GM13976 (cell line): ENCODE data around the gene RAB34.

ENCODE experiments used
- DNase-seq: peaks from one replicate; pipeline ENCODE4 v3.0.0; 2012; ENCODE audit warnings: low spot score
- in situ Hi-C: fragments of 300-500 bp; cut with MboI; formaldehyde crosslinking; loops from one replicate; pipeline ENCODE4 v1.12.0; 2022; ENCODE audit warnings: low sequenced_read_pairs, mixed read lengths, inconsistent platforms; ENCODE audit not compliant: unreplicated experiment
- TF ChIP-seq, protein P1 (sequence below): IDR thresholded peaks from 2 replicates; pipeline ENCODE4 v1.5.1; 2012; ENCODE audit warnings: borderline replicate concordance, mild to moderate bottlenecking; ENCODE audit not compliant: insufficient read depth; ENCODE audit errors: extremely low read depth, missing control alignments, control extremely low read depth

The RAB34 gene

GRCh38 chr17:28675490-28675889 is 42.2 kb downstream of the RAB34 start:
- in situ Hi-C loops, result no loop called here
- TF ChIP-seq, protein P1, sequence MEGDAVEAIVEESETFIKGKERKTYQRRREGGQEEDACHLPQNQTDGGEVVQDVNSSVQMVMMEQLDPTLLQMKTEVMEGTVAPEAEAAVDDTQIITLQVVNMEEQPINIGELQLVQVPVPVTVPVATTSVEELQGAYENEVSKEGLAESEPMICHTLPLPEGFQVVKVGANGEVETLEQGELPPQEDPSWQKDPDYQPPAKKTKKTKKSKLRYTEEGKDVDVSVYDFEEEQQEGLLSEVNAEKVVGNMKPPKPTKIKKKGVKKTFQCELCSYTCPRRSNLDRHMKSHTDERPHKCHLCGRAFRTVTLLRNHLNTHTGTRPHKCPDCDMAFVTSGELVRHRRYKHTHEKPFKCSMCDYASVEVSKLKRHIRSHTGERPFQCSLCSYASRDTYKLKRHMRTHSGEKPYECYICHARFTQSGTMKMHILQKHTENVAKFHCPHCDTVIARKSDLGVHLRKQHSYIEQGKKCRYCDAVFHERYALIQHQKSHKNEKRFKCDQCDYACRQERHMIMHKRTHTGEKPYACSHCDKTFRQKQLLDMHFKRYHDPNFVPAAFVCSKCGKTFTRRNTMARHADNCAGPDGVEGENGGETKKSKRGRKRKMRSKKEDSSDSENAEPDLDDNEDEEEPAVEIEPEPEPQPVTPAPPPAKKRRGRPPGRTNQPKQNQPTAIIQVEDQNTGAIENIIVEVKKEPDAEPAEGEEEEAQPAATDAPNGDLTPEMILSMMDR, result no peak
- no peak for DNase-seq

- DNase-seq, result no peak
- in situ Hi-C loops, result no loop called here
- TF ChIP-seq, protein P1, result no peak
These were observed 47.8 kb downstream of the RAB34 start for GRCh38 chr17:28669918-28670317.

DNA sequence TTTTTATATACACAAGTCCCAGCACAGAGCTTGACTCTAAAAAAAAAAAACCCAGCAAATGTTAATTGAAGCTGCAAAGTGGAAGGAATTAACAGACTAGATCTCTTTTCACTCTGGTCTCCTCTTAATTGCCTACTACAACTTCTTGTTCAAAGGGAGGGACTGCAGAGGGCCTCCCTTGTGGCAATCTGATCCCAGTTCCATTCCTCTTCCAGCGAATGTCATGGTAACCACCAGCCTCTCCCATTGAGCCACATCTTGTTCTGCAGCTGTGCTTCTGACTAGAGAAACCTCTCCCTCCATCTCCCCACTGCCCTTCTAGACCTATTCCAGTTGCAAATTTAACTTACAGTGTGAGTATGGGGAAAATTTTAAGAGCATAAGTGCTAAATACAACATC is 49.8 kb downstream of the RAB34 start:
- in situ Hi-C loops, result no loop called here
- TF ChIP-seq, protein P1, result no peak
- no peak for DNase-seq

DNA sequence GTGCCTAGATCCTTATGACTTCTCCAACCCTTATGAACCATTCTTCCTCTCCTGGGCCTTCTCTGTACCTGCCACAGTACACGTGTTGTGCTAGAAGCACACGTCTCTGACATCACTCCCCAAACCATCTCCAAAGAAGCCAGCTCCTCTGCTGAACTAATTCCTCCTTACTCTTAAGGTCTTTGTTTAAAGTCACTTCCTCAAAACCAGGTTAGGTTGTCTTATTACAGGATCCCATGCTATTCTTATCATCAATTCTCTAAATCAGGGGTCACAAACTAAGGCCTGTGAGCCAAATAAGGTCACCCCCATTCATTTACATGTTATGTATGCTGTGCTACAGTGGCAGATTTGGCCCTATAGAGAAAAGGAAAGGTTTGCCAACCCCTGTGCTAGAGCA is 51.7 kb downstream of the RAB34 start:
- in situ Hi-C loops, result no loop called here
- TF ChIP-seq, protein P1, result no peak
- DNase-seq, result no peak
